Measurements from ENCODE around the gene AKR1A1.
"Not testable (repeated sequence)": the region's sequence is repeated elsewhere in the genome, so short reads cannot be mapped to it uniquely, and the experiment has no call there.

The AKR1A1 gene

GRCh38 chr1:45510036-45510971 lies 40.3 kb upstream of the AKR1A1 start:
- Histone ChIP-seq H3K9me2 (ENCODE audit: low read depth, low read length) (no peaks in the 10 kb centered on the region), H3K79me2 (ENCODE audit: insufficient read depth, low read length) (no peaks in the 10 kb centered on the region), H3K4me3 (ENCODE audit: low read depth, low read length, poor library complexity, severe bottlenecking) (no peak overlapping the region), H3K27ac (ENCODE audit: low read depth, low read length, poor library complexity, severe bottlenecking) (no peak overlapping the region), H3K27me3 (ENCODE audit: insufficient read depth, low read length) (no peaks in the 10 kb centered on the region), H3K36me3 (ENCODE audit: insufficient read depth, low read length) (peaks cover 81% of the 10 kb centered on the region), H3K9ac (ENCODE audit: low read length) (no peak overlapping the region), H3K4me2 (ENCODE audit: low read length) (no peak overlapping the region), H3F3A (ENCODE audit: insufficient read depth, low read length) (no peaks in the 10 kb centered on the region), H3K4me1 (ENCODE audit: insufficient read depth, low read length, severe bottlenecking) (no peaks in the 10 kb centered on the region), H4K20me1 (ENCODE audit: insufficient read depth, low read length) (no peaks in the 10 kb centered on the region), H3K9me3 (ENCODE audit: low read length) (no peaks in the 10 kb centered on the region), H2AFZ (ENCODE audit: low read length) (no peak overlapping the region)
- TF ChIP-seq CTCF (IDR thresholded peaks at IDR 0.05; ENCODE audit: low read length) (no peak), EZH2 (IDR thresholded peaks at IDR 0.05; ENCODE audit: borderline replicate concordance, low read length) (no peak)

- TF ChIP-seq EZH2 (IDR thresholded peaks at IDR 0.05; ENCODE audit: borderline replicate concordance, low read length) (no peak), CTCF (IDR thresholded peaks at IDR 0.05; ENCODE audit: low read length) (no peak)
- Histone ChIP-seq H3K27me3 (ENCODE audit: insufficient read depth, low read length) (no peaks in the 10 kb centered on the region), H4K20me1 (ENCODE audit: insufficient read depth, low read length) (no peaks in the 10 kb centered on the region), H3K9me3 (ENCODE audit: low read length) (no peaks in the 10 kb centered on the region), H3K9me2 (ENCODE audit: low read depth, low read length) (no peaks in the 10 kb centered on the region), H3K4me1 (ENCODE audit: insufficient read depth, low read length, severe bottlenecking) (no peaks in the 10 kb centered on the region), H3K79me2 (ENCODE audit: insufficient read depth, low read length) (no peaks in the 10 kb centered on the region; the same call in 1 of the 2 replicates), H3F3A (ENCODE audit: insufficient read depth, low read length) (no peaks in the 10 kb centered on the region), H3K27ac (ENCODE audit: low read depth, low read length, poor library complexity, severe bottlenecking) (no peak overlapping the region), H2AFZ (ENCODE audit: low read length) (no peak overlapping the region), H3K4me3 (ENCODE audit: low read depth, low read length, poor library complexity, severe bottlenecking) (no peak overlapping the region), H3K4me2 (ENCODE audit: low read length) (no peak overlapping the region), H3K9ac (ENCODE audit: low read length) (no peak overlapping the region), H3K36me3 (ENCODE audit: insufficient read depth, low read length) (peaks cover 89% of the 10 kb centered on the region)
Observed at GRCh38 chr1:45510972-45511527, 39.6 kb upstream of the AKR1A1 start.

GRCh38 chr1:45512641-45513054 lies 38.0 kb upstream of the AKR1A1 start:
- Histone ChIP-seq H2AFZ (ENCODE audit: low read length) (no peak overlapping the region), H4K20me1 (ENCODE audit: insufficient read depth, low read length) (no peaks in the 10 kb centered on the region), H3K4me2 (ENCODE audit: low read length) (no peak overlapping the region), H3K4me3 (ENCODE audit: low read depth, low read length, poor library complexity, severe bottlenecking) (no peak overlapping the region), H3K4me1 (ENCODE audit: insufficient read depth, low read length, severe bottlenecking) (peaks cover 9% of the 10 kb centered on the region), H3K9me3 (ENCODE audit: low read length) (no peaks in the 10 kb centered on the region), H3K27me3 (ENCODE audit: insufficient read depth, low read length) (no peaks in the 10 kb centered on the region), H3K9me2 (ENCODE audit: low read depth, low read length) (no peaks in the 10 kb centered on the region), H3K9ac (ENCODE audit: low read length) (no peak overlapping the region), H3F3A (ENCODE audit: insufficient read depth, low read length) (no peaks in the 10 kb centered on the region), H3K79me2 (ENCODE audit: insufficient read depth, low read length) (peaks cover 5% of the 10 kb centered on the region; the same call in 1 of the 2 replicates), H3K36me3 (ENCODE audit: insufficient read depth, low read length) (peaks cover 99% of the 10 kb centered on the region), H3K27ac (ENCODE audit: low read depth, low read length, poor library complexity, severe bottlenecking) (no peak overlapping the region)
- TF ChIP-seq CTCF (IDR thresholded peaks at IDR 0.05; ENCODE audit: low read length) (peak; percentile 82), EZH2 (IDR thresholded peaks at IDR 0.05; ENCODE audit: borderline replicate concordance, low read length) (no peak)

- H3K4me2 ChIP-seq (ENCODE audit: low read length); H4K20me1 ChIP-seq (ENCODE audit: insufficient read depth, low read length); H2AFZ ChIP-seq (ENCODE audit: low read length); H3K4me3 ChIP-seq (ENCODE audit: low read depth, low read length, poor library complexity, severe bottlenecking); H3F3A ChIP-seq (ENCODE audit: insufficient read depth, low read length); H3K9me2 ChIP-seq (ENCODE audit: low read depth, low read length); H3K27ac ChIP-seq (ENCODE audit: low read depth, low read length, poor library complexity, severe bottlenecking); H3K79me2 ChIP-seq (ENCODE audit: insufficient read depth, low read length); H3K27me3 ChIP-seq (ENCODE audit: insufficient read depth, low read length); H3K9ac ChIP-seq (ENCODE audit: low read length); H3K9me3 ChIP-seq (ENCODE audit: low read length): not testable (repeated sequence)
- H3K4me1 ChIP-seq (ENCODE audit: insufficient read depth, low read length, severe bottlenecking) = peaks cover 20% of the 10 kb centered on the region
- peaks cover 97% of the 10 kb centered on the region for H3K36me3 ChIP-seq (ENCODE audit: insufficient read depth, low read length)
Observed at GRCh38 chr1:45513532-45514260, 36.9 kb upstream of the AKR1A1 start.

All from OCI-LY1 (cell line).